IPS-NIHi7 (cell line): ENCODE results near the gene SUSD4.

ENCODE experiments used
- DNase-seq: peaks from one replicate; pipeline ENCODE4 v3.0.0; 2012; ENCODE audit warnings: mixed read lengths; ENCODE audit errors: extremely low spot score

SUSD4 gene

GRCh38 chr1:223230161-223230881 is 133.7 kb downstream of the SUSD4 start:
- DNase-seq = no peak

- DNase-seq = no peak
Measured at GRCh38 chr1:223229756-223230155, 134.2 kb downstream of the SUSD4 start.

GRCh38 chr1:223228931-223229528 is 134.9 kb downstream of the SUSD4 start:
- no peak for DNase-seq

GRCh38 chr1:223228201-223228600 is 135.8 kb downstream of the SUSD4 start:
- no peak for DNase-seq

- DNase-seq = no peak
Measured at GRCh38 chr1:223227486-223228196, 136.3 kb downstream of the SUSD4 start.

GRCh38 chr1:223227031-223227430 is 136.9 kb downstream of the SUSD4 start:
- no peak for DNase-seq

- no peak for DNase-seq
Measured at GRCh38 chr1:223226271-223226670, 137.7 kb downstream of the SUSD4 start.

- no peak for DNase-seq
Measured at GRCh38 chr1:223225481-223225880, 138.5 kb downstream of the SUSD4 start.

GRCh38 chr1:223225061-223225460 is 138.9 kb downstream of the SUSD4 start:
- no peak for DNase-seq

- DNase-seq = peak; percentile 76
Measured at GRCh38 chr1:223224465-223224864, 139.5 kb downstream of the SUSD4 start.

GRCh38 chr1:223223091-223223995 is 140.6 kb downstream of the SUSD4 start:
- DNase-seq = no peak

- no peak for DNase-seq
Measured at GRCh38 chr1:223222377-223222776, 141.6 kb downstream of the SUSD4 start.

GRCh38 chr1:223221686-223222085 is 142.3 kb downstream of the SUSD4 start:
- DNase-seq = no peak

- no peak for DNase-seq
Measured at GRCh38 chr1:223219846-223220610, 143.9 kb downstream of the SUSD4 start.

- no peak for DNase-seq
Measured at GRCh38 chr1:223219318-223219635, 144.7 kb downstream of the SUSD4 start.

- DNase-seq = no peak
Measured at GRCh38 chr1:223217781-223218180, 146.2 kb downstream of the SUSD4 start.

GRCh38 chr1:223216531-223217205 is 147.3 kb downstream of the SUSD4 start:
- DNase-seq = no peak

GRCh38 chr1:223216074-223216473 is 147.9 kb downstream of the SUSD4 start:
- no peak for DNase-seq

GRCh38 chr1:223215026-223215425 is 148.9 kb downstream of the SUSD4 start:
- no peak for DNase-seq

- no peak for DNase-seq
Measured at GRCh38 chr1:223214261-223214807, 149.6 kb downstream of the SUSD4 start.
